ES-I3 (cell line): ENCODE data around the gene SCAPER.

ENCODE experiments used
- H3K36me3 ChIP-seq: 2 replicates; pipeline ENCODE4 v1.6.1; 2013; ENCODE audit warnings: mild to moderate bottlenecking, low read length, control low read depth, moderate library complexity; ENCODE audit not compliant: insufficient read depth
- H3K4me1 ChIP-seq: 2 replicates; pipeline ENCODE4 v1.6.1; 2013; ENCODE audit warnings: mild to moderate bottlenecking, control low read depth, low read length; ENCODE audit not compliant: insufficient read depth
- H3K9ac ChIP-seq: 2 replicates; pipeline ENCODE4 v1.6.1; 2013; ENCODE audit warnings: low read depth, mild to moderate bottlenecking, low read length, moderate library complexity
- H3K9me3 ChIP-seq: 2 replicates; pipeline ENCODE4 v1.6.1; 2013; ENCODE audit warnings: mild to moderate bottlenecking, low read length, moderate library complexity; ENCODE audit not compliant: control insufficient read depth, insufficient read depth

SCAPER gene

GRCh38 chr15:76391847-76392246 lies 513.3 kb downstream of the SCAPER start:
- H3K9ac ChIP-seq = no peak overlapping the region
- H3K9me3 ChIP-seq = no peaks in the 10 kb centered on the region
- H3K36me3 ChIP-seq = no peaks in the 10 kb centered on the region
- no peaks in the 10 kb centered on the region for H3K4me1 ChIP-seq

GRCh38 chr15:76391309-76391708 lies 513.8 kb downstream of the SCAPER start:
- Histone ChIP-seq H3K9me3 (no peaks in the 10 kb centered on the region), H3K36me3 (no peaks in the 10 kb centered on the region), H3K9ac (no peak overlapping the region), H3K4me1 (no peaks in the 10 kb centered on the region)

- no peak overlapping the region for H3K9ac ChIP-seq
- H3K9me3 ChIP-seq = no peaks in the 10 kb centered on the region
- no peaks in the 10 kb centered on the region for H3K4me1 ChIP-seq
- no peaks in the 10 kb centered on the region for H3K36me3 ChIP-seq
These were observed 514.6 kb downstream of the SCAPER start for GRCh38 chr15:76390571-76390970.

GRCh38 chr15:76386926-76387325 lies 518.2 kb downstream of the SCAPER start:
- no peaks in the 10 kb centered on the region for H3K4me1 ChIP-seq
- H3K36me3 ChIP-seq = no peaks in the 10 kb centered on the region

GRCh38 chr15:76386178-76386577 lies 519.0 kb downstream of the SCAPER start:
- Histone ChIP-seq H3K9ac (no peak overlapping the region), H3K4me1 (no peaks in the 10 kb centered on the region), H3K36me3 (no peaks in the 10 kb centered on the region), H3K9me3 (no peaks in the 10 kb centered on the region)

More at GRCh38 chr15:76386926-76387325, 518.2 kb downstream of the SCAPER start:
- H3K9me3 ChIP-seq = no peaks in the 10 kb centered on the region
- no peak overlapping the region for H3K9ac ChIP-seq

GRCh38 chr15:76384409-76384808 lies 520.7 kb downstream of the SCAPER start:
- Histone ChIP-seq H3K9ac (no peak overlapping the region), H3K4me1 (no peaks in the 10 kb centered on the region), H3K9me3 (no peaks in the 10 kb centered on the region), H3K36me3 (no peaks in the 10 kb centered on the region)

- no peaks in the 10 kb centered on the region for H3K4me1 ChIP-seq
- no peak overlapping the region for H3K9ac ChIP-seq
- no peaks in the 10 kb centered on the region for H3K36me3 ChIP-seq
- no peaks in the 10 kb centered on the region for H3K9me3 ChIP-seq
These were observed 522.0 kb downstream of the SCAPER start for GRCh38 chr15:76382987-76383728.

GRCh38 chr15:76381366-76381765 lies 523.8 kb downstream of the SCAPER start:
- no peaks in the 10 kb centered on the region for H3K36me3 ChIP-seq
- peaks cover 6% of the 10 kb centered on the region; the same call in 1 of the 2 replicates for H3K4me1 ChIP-seq
- no peaks in the 10 kb centered on the region for H3K9me3 ChIP-seq
- no peak overlapping the region for H3K9ac ChIP-seq

- H3K9me3 ChIP-seq = no peaks in the 10 kb centered on the region
- no peak overlapping the region for H3K9ac ChIP-seq
- no peaks in the 10 kb centered on the region for H3K36me3 ChIP-seq
- H3K4me1 ChIP-seq = peaks cover 6% of the 10 kb centered on the region; the same call in 1 of the 2 replicates
These were observed 524.9 kb downstream of the SCAPER start for GRCh38 chr15:76380249-76380648.

- Histone ChIP-seq H3K36me3 (no peaks in the 10 kb centered on the region), H3K9me3 (no peaks in the 10 kb centered on the region), H3K4me1 (peaks cover 6% of the 10 kb centered on the region; the same call in 1 of the 2 replicates), H3K9ac (no peak overlapping the region)
These were observed 526.4 kb downstream of the SCAPER start for GRCh38 chr15:76378691-76379090.

GRCh38 chr15:76377751-76378150 lies 527.4 kb downstream of the SCAPER start:
- H3K36me3 ChIP-seq = no peaks in the 10 kb centered on the region
- H3K9ac ChIP-seq = no peak overlapping the region
- H3K4me1 ChIP-seq = peaks cover 6% of the 10 kb centered on the region; the same call in 1 of the 2 replicates
- H3K9me3 ChIP-seq = no peaks in the 10 kb centered on the region

GRCh38 chr15:76377217-76377616 lies 527.9 kb downstream of the SCAPER start:
- H3K36me3 ChIP-seq = no peaks in the 10 kb centered on the region
- H3K9ac ChIP-seq = no peak overlapping the region
- peaks cover 6% of the 10 kb centered on the region; the same call in 1 of the 2 replicates for H3K4me1 ChIP-seq
- H3K9me3 ChIP-seq = no peaks in the 10 kb centered on the region

GRCh38 chr15:76376816-76377215 lies 528.3 kb downstream of the SCAPER start:
- no peaks in the 10 kb centered on the region for H3K9me3 ChIP-seq
- H3K9ac ChIP-seq = no peak overlapping the region
- peaks cover 6% of the 10 kb centered on the region; the same call in 1 of the 2 replicates for H3K4me1 ChIP-seq
- H3K36me3 ChIP-seq = no peaks in the 10 kb centered on the region

- Histone ChIP-seq H3K4me1 (peaks cover 6% of the 10 kb centered on the region; the same call in 1 of the 2 replicates), H3K9ac (no peak overlapping the region), H3K9me3 (no peaks in the 10 kb centered on the region), H3K36me3 (no peaks in the 10 kb centered on the region)
These were observed 529.1 kb downstream of the SCAPER start for GRCh38 chr15:76376029-76376428.

GRCh38 chr15:76368122-76368621 lies 537.0 kb downstream of the SCAPER start:
- no peaks in the 10 kb centered on the region for H3K36me3 ChIP-seq

More at GRCh38 chr15:76368122-76368621, 537.0 kb downstream of the SCAPER start:
- Histone ChIP-seq H3K4me1 (no peaks in the 10 kb centered on the region), H3K9ac (no peak overlapping the region), H3K9me3 (no peaks in the 10 kb centered on the region)
